Fibroblast of lung (primary cell): ENCODE results near the gene SLC29A1.

Source experiments
- EZH2 ChIP-seq: IDR thresholded peaks from 2 replicates; pipeline ENCODE4 v1.5.1; 2012; ENCODE audit warnings: low read length, control low read depth, mild to moderate bottlenecking; ENCODE audit errors: missing control alignments
- TF ChIP-seq, protein P1 (sequence below), 2 donors: IDR thresholded peaks in 1 of 2; conservative IDR thresholded peaks in 1 of 2; 1 replicate in 1 of 2; 2 replicates in 1 of 2; pipeline ENCODE4 v1.5.1; 2011 to 2012; ENCODE audit warnings: low read length in 2 of 2, control low read depth in 1 of 2, inconsistent platforms in 1 of 2, low read depth in 1 of 2, mild to moderate bottlenecking in 1 of 2

DNA sequence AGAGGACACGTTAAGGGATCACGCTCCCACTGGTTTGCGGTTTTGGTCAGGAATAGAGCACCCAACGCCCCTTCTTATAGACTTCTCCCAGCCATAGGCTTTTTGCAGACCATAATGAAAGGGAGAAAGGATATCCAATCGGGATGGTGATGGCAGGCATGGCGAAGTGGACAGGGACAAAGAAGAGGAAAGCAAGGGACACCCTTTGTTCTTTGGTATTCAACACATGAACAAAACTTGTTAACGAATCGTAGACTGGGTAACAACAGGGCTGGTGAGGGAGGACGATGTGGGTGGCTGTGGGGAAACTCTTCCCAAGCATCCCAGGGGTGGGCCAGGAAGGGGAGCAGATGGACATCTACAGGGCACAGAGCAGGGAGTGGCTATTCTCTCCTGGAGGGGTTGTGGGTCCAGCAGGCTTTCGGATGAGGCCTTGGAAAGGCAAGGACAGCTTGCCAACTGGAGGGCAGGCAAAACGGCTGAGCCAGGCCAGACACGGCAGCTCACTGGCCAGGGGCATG lies 22.1 kb downstream of the SLC29A1 start:
- TF ChIP-seq, protein P1, sequence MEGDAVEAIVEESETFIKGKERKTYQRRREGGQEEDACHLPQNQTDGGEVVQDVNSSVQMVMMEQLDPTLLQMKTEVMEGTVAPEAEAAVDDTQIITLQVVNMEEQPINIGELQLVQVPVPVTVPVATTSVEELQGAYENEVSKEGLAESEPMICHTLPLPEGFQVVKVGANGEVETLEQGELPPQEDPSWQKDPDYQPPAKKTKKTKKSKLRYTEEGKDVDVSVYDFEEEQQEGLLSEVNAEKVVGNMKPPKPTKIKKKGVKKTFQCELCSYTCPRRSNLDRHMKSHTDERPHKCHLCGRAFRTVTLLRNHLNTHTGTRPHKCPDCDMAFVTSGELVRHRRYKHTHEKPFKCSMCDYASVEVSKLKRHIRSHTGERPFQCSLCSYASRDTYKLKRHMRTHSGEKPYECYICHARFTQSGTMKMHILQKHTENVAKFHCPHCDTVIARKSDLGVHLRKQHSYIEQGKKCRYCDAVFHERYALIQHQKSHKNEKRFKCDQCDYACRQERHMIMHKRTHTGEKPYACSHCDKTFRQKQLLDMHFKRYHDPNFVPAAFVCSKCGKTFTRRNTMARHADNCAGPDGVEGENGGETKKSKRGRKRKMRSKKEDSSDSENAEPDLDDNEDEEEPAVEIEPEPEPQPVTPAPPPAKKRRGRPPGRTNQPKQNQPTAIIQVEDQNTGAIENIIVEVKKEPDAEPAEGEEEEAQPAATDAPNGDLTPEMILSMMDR (conservative IDR thresholded peaks at IDR 0.05 in 1 of 2, IDR thresholded peaks at IDR 0.05 in 1 of 2; ENCODE audit: low read depth in 1 of 2, low read length in 2 of 2): no peak
- no peak for TF ChIP-seq EZH2
